HG02763 (cell line): ENCODE results near the gene INTS13.
A peak's percentile ranks its signal among the peaks of the same experiment; 100 is the strongest.
"Not testable (repeated sequence)": the region's sequence is repeated elsewhere in the genome, so short reads cannot be mapped to it uniquely, and the experiment has no call there.

ENCODE experiments used
- ATAC-seq: cut with Tn5 transposase; IDR thresholded peaks from one replicate; pipeline ENCODE4 v1.9.1; 2021; ENCODE audit warnings: mild to moderate bottlenecking, moderate library complexity; ENCODE audit not compliant: unreplicated experiment

The INTS13 gene

GRCh38 chr12:26871985-26872384 lies 65.8 kb downstream of the INTS13 start:
- no peak for ATAC-seq

- ATAC-seq: no peak
Observed at GRCh38 chr12:26870491-26871419, 67.0 kb downstream of the INTS13 start.

- ATAC-seq: no peak
Observed at GRCh38 chr12:26869908-26870459, 67.8 kb downstream of the INTS13 start.

- no peak for ATAC-seq
Observed at GRCh38 chr12:26869104-26869494, 68.7 kb downstream of the INTS13 start.

GRCh38 chr12:26868447-26869103 lies 69.2 kb downstream of the INTS13 start:
- ATAC-seq: no peak

- peak; percentile 68 for ATAC-seq
Observed at GRCh38 chr12:26867080-26867479, 70.7 kb downstream of the INTS13 start.

- no peak for ATAC-seq
Observed at GRCh38 chr12:26863515-26863914, 74.3 kb downstream of the INTS13 start.

- ATAC-seq: not testable (repeated sequence)
Observed at GRCh38 chr12:26862787-26863186, 75.0 kb downstream of the INTS13 start.

GRCh38 chr12:26861690-26862089 lies 76.1 kb downstream of the INTS13 start:
- ATAC-seq: no peak

- no peak for ATAC-seq
Observed at GRCh38 chr12:26857465-26858176, 80.2 kb downstream of the INTS13 start.

- ATAC-seq: no peak
Observed at GRCh38 chr12:26855337-26855736, 82.4 kb downstream of the INTS13 start.
